Right lobe of liver (tissue), 4 donors: ENCODE data around the gene COPA.

Experiments
- CTCF ChIP-seq, 4 donors: fragments of 200-600 bp in 3 of 4; fragments of 450-650 bp in 1 of 4; IDR thresholded peaks; one replicate each; pipeline versions ENCODE4 v1.5.1 to v1.8.0; 2016 to 2022; ENCODE audit warnings: antibody characterized with exemption in 4 of 4, mild to moderate bottlenecking in 2 of 4
- POLR2A ChIP-seq: fragments of 450-650 bp; IDR thresholded peaks from one replicate; pipeline ENCODE4 v1.6.1; 2017; ENCODE audit warnings: antibody characterized with exemption, mild to moderate bottlenecking
- donor health status: DM: no; HTN: no; CAD: no.
- donor health status: DM: no; HTN: no; CAD: no.
- donor health status: DM: no; HTN: yes; CAD: no.

DNA sequence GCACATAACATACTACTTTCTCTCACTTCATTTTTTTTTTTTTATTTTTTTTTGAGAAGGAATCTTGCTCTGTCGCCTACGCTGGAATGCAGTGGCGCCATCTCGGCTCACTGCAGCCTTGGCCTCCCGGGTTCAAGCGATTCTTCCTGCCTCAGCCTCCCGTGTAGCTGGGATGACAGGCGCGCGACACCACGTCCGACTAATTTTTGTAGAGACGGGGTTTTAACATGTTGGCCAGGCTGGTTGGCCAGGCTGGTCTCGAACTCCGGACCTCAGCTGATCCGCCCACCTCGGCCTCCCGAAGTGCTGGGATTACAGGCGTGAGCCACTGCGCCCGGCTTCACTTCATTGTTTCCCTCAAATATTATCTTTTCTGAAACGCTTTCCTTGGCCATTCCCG lies 57.5 kb downstream of the COPA start:
- TF ChIP-seq POLR2A (no peak), CTCF (IDR thresholded peaks at IDR 0.05) (no peak)
